NCI-H82 (cell line): ENCODE results near the gene KRTAP5-3.
"Not testable (repeated sequence)": the region's sequence is repeated elsewhere in the genome, so short reads cannot be mapped to it uniquely, and the experiment has no call there.

Source experiments
- DNase-seq: peaks from one replicate; lab custom pipeline; 2025; lab: John Stamatoyannopoulos, UW

The KRTAP5-3 gene

GRCh38 chr11:1608363-1608762, at the start of gene KRTAP5-3:
TSS of gene KRTAP5-3 (minus strand) at chr11:1608463. CDS start at chr11:1608385, 78 bp downstream.
- no peak for DNase-seq

GRCh38 chr11:1656670-1657069, 48.4 kb upstream of the KRTAP5-3 start:
- DNase-seq = no peak

GRCh38 chr11:1656061-1656441, 47.8 kb upstream of the KRTAP5-3 start:
- DNase-seq = no peak

GRCh38 chr11:1655168-1656060, 47.2 kb upstream of the KRTAP5-3 start:
- DNase-seq = no peak

GRCh38 chr11:1654388-1655167, 46.3 kb upstream of the KRTAP5-3 start:
- DNase-seq = no peak

DNA sequence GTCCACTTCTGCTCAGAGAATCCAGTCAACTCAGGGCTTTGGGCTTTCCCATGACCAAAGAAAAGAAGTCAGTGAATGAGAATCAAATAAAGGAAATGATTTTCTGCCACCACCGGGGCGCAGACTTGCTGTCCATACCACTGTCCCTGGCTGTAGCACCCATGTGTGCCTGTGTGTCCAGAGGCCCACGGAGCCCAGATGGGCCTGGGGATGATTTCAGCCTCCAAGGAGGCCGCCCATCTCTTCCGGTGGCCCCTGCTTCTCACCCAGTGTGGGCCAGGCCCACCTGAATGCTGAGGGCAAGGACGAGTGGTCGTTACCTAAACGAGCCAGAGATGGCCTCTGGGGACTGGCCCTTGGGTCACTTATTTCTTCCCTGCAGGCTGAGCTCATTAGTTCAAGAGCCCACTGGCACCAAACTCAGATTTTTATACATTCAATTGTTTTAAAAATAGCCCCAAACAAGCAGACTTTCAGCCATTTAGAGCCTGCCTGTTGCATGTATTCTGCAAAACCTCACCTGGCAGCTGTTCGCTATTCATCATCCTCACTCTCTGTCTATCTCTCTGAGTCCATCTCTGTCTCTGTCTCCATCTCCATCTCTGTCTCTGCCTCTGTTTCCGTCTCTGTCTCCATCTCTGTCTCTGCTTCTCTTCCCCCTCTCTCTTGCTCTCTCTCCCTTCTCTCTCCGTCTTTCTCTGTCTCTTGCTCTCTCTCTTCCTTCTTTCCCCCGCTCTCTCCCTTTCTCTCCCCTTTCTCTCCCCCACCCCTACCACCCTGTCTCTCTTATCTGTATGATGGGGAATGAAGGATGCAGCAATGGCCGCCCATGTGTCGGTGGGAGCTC, 45.5 kb upstream of the KRTAP5-3 start:
- no peak for DNase-seq

- peak; percentile 57 for DNase-seq
These were observed 44.7 kb upstream of the KRTAP5-3 start for GRCh38 chr11:1652771-1653540.

- no peak for DNase-seq
These were observed 44.1 kb upstream of the KRTAP5-3 start for GRCh38 chr11:1652442-1652770.

- no peak for DNase-seq
These were observed 43.8 kb upstream of the KRTAP5-3 start for GRCh38 chr11:1652026-1652425.

DNA sequence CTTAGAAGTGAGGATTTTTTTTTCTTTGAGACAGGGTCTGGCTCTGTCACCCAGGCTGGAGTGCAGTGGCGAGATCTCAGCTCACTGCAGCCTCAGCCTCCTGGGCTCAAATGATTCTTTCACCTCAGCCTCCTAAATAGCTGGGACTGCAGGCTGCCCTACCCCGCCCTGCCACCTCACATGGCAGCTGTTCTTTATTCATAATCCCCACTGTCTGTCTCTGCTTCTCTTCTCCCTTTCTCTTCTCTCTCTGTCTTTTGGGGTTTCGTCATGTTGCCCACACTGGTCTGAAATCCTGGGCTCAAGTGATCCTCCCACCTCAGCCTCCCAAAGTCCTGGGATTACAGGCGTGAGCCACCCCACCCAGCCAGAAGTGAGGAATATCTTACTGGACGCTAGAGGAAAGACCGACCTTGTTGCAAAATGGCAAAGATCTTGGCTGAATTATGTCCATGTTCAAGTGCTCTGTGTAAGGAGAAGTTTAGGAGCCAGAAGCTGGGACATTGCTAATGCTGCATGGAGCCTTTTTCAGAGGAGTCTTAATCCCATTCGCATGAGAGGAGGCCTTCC, 43.2 kb upstream of the KRTAP5-3 start:
- peak; percentile 9 for DNase-seq

DNA sequence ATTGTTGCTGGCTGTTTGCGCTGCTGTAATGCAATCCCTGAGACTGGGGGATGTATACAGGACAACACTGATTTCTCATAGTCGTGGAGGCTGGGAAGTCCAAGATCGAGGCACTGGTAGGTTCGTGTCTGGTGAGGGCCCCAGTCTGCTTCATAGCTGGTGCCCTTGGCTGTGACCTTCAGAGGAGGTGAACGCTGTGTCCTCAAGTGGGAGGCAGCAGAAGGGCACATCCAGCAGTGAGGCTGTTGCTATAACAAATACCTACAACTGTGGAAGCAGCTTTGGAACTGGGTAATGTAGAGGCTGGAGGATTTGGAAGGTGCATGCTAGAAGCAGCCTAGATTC, 42.6 kb upstream of the KRTAP5-3 start:
- DNase-seq = no peak

- no peak for DNase-seq
These were observed 42.0 kb upstream of the KRTAP5-3 start for GRCh38 chr11:1650034-1650917.

- no peak for DNase-seq
These were observed 40.6 kb upstream of the KRTAP5-3 start for GRCh38 chr11:1648653-1649420.

GRCh38 chr11:1647901-1648652, 39.8 kb upstream of the KRTAP5-3 start:
- no peak for DNase-seq

DNA sequence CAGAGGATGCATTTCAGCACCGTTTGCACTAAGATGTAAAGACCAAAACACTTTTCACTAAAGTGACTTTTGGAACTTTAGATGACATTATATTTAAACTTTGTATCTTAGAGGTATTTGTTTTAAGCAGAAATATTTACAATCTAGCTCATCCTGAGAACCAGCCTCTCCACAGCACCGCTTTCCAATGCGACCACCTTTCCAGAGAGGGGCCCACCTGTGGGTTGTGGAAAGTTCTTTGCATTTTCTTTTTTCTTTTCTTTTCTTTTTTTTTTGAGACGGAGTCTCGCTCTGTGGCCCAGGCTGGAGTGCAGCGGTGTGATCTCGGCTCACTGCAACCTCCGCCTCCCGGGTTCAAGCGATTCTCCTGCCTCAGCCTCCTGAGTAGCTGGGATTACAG, 38.3 kb upstream of the KRTAP5-3 start:
- not testable (repeated sequence) for DNase-seq

GRCh38 chr11:1645357-1645821, 37.1 kb upstream of the KRTAP5-3 start:
- no peak for DNase-seq

GRCh38 chr11:1644601-1645356, 36.5 kb upstream of the KRTAP5-3 start:
- no peak for DNase-seq

DNA sequence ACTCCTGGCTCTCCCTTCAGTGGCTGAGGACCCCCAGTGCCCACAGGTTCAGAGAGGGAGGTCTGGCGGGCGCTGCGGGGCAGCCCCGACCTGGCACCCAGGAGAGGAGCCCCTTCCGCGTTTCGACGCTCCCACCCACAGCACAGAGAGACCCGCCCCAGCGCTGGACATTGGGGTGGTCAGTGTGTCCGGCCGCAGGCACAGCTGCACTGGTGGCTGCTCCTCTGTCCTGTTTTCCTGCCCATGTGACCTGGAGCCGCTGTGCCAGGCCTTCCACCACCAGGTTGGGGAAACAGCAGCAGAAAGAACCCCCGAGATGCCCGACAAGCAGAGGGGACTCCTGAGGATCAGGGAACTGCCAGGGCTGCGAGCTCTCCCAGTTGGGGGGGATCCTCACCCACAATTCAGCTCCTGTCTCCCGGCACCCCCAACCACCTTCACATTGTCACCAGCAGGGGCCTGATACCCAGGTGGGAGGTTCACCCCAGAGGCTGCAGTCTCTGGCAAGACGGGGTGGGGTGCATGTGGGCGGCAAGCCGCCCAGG, 35.0 kb upstream of the KRTAP5-3 start:
- no peak for DNase-seq
